Stimulated activated CD8-positive, alpha-beta memory T cell treated with anti-CD3 and anti-CD28 coated beads, Interleukin-4, amount 100 ng/mL, for 1 hour (primary cell): ENCODE results near the gene PSME3.
"Not testable (repeated sequence)": the region's sequence is repeated elsewhere in the genome, so short reads cannot be mapped to it uniquely, and the experiment has no call there.

Experiments used
- DNase-seq, 2 donors: peaks; one replicate each; pipeline ENCODE4 v3.0.0-alpha.2; 2020; ENCODE audit warnings: low read depth in 2 of 2, low spot score in 1 of 2

The PSME3 gene

DNA sequence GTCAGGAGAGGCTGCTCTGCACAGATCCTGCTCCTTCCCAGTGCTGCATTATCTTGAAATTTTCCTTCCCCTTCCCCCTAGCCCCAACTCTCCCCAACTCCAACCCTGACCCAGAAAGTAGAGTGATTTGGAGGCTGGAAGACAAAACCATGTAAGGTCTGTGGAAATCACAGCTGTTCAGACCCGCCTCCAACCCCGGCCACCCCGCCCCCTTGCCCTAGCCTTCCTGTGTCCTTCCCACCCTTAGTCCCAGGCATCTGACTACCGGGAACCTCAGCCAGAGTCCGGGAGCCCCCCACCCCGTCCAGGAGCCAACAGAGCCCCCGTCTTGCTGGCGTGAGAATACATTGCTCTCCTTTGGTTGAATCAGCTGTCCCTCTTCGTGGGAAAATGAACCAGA, 17.8 kb downstream of the PSME3 start, which contains the start of gene AOC3:
TSS of gene AOC3 (plus strand) at position 246 of the 400 bp plus-strand sequence. CDS start at position 391, 145 bp downstream.
- no peak for DNase-seq

DNA sequence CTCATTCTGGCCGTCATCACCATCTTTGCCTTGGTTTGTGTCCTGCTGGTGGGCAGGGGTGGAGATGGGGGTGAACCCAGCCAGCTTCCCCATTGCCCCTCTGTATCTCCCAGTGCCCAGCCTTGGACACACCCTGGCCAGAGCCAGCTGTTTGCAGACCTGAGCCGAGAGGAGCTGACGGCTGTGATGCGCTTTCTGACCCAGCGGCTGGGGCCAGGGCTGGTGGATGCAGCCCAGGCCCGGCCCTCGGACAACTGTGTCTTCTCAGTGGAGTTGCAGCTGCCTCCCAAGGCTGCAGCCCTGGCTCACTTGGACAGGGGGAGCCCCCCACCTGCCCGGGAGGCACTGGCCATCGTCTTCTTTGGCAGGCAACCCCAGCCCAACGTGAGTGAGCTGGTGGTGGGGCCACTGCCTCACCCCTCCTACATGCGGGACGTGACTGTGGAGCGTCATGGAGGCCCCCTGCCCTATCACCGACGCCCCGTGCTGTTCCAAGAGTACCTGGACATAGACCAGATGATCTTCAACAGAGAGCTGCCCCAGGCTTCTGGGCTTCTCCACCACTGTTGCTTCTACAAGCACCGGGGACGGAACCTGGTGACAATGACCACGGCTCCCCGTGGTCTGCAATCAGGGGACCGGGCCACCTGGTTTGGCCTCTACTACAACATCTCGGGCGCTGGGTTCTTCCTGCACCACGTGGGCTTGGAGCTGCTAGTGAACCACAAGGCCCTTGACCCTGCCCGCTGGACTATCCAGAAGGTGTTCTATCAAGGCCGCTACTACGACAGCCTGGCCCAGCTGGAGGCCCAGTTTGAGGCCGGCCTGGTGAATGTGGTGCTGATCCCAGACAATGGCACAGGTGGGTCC, 18.4 kb downstream of the PSME3 start:
- DNase-seq = not testable (repeated sequence)

- no peak for DNase-seq
Measured at GRCh38 chr17:42852351-42852750, 19.2 kb downstream of the PSME3 start.

DNA sequence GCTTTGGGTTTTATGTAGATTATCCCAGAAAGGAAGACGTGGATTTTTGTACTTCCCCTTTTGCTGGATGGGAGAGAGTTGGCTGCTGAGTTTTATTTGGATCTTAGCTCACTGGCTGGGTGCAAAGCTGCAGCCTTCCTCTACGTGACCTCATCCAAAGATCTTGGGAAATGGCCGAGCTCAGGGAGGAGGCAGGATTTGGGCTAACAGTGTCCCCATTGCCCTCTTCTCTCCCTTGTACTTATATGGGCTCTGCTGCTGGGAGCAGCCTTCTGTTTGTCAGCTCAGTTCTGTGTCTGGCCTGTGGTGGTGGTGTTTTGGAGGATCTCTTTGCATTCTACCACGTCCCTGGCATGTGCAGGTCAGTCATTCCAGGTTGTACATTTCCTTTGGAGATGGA, 19.8 kb downstream of the PSME3 start:
- no peak for DNase-seq

- DNase-seq = no peak
Measured at GRCh38 chr17:42853597-42853967, 20.4 kb downstream of the PSME3 start.

DNA sequence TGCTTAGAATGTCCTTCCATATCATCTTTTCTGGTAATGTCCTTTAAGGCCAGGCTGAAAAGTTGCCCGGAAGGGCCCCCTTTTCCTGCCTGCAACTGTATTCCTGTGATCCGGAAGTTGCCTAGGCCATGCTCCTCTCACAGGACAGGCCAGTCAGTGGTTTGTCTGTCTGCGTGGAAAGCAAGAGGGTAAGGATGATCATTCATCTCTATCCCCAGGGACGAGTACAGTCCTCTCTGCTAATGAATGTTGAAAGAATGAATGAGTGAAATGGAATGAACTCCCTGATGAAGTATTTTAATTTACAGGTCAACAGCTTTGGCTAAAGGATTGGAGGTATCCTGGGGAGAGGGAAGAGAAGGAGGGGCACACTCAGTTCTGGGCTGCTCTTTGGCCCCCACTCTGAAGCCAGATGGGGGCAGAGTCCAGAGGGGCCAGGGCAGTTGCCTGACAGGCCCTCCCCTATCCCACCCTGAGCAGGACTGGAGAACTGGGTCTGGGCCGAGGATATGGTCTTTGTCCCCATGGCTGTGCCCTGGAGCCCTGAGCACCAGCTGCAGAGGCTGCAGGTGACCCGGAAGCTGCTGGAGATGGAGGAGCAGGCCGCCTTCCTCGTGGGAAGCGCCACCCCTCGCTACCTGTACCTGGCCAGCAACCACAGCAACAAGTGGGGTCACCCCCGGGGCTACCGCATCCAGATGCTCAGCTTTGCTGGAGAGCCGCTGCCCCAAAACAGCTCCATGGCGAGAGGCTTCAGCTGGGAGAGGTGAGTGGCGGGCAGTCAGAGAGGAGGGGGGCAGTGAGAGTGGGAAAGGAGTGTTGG, 21.0 kb downstream of the PSME3 start:
- no peak for DNase-seq

DNA sequence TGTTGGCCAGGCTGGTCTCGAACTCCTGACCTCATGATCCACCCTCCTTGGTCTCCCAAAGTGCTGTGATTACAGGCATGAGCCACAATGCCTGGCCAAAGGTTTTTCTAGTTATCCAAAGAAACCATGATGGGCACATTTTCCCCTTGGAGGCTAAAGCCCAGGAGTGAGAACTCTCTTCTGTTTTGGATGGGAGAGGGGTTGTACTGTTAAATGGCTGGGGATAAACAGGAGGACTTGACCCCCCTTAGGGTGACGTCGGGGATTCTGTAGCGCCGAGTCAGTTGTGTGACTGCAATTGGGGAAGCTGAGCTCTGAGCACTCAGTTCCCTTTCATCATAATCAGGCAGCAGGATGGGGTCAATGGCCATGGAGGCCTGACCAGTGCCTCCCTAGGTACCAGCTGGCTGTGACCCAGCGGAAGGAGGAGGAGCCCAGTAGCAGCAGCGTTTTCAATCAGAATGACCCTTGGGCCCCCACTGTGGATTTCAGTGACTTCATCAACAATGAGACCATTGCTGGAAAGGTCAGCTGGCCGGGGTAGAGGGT, 21.9 kb downstream of the PSME3 start:
- DNase-seq = no peak

DNA sequence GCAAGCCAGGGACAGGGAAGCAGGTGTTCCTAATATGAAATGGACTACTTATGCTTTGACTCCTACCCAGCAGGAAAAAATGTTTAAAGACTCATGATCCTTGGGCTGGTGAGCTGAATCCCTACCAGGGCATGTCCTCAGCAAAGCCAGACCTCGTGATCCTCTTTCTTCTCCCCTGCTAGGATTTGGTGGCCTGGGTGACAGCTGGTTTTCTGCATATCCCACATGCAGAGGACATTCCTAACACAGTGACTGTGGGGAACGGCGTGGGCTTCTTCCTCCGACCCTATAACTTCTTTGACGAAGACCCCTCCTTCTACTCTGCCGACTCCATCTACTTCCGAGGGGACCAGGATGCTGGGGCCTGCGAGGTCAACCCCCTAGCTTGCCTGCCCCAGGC, 22.9 kb downstream of the PSME3 start:
- not testable (repeated sequence) for DNase-seq

DNA sequence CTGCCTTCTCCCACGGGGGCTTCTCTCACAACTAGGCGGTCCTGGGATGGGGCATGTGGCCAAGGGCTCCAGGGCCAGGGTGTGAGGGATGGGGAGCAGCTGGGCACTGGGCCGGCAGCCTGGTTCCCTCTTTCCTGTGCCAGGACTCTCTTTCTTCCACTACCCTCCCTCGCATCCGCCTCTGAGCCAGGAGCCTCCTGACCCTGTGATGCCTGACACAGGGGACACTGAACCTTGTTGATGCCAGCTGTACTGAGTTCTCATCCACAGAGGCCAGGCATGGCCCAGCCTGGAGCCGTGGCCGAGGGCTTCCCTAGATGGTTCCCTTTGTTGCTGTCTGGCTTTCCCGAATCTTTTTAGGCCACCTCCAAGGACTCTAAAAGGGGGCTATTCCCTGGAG, 23.3 kb downstream of the PSME3 start:
- not testable (repeated sequence) for DNase-seq

DNA sequence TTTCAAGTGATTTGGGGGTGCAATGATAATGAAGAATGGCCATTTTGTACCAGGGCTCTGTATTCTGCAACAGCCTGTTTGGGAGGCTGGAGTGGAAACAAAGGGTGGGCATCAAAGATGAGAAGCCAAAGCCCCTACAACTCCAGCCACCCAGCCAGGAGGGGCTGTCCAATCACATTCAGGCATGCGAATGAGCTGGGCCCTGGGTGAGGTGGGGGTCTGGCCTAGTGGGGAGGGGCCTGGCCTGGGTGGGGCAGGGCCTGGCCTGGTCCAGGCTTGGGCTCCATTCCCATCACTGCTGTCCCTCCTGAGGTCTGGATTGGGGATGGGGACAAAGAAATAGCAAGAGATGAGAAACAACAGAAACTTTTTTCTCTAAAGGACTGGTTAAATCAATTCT, 24.2 kb downstream of the PSME3 start:
- DNase-seq = no peak

- no peak for DNase-seq
Measured at GRCh38 chr17:42865638-42866094, 32.5 kb downstream of the PSME3 start.

GRCh38 chr17:42866216-42866615, 33.0 kb downstream of the PSME3 start:
- no peak for DNase-seq

GRCh38 chr17:42866631-42867575, 33.7 kb downstream of the PSME3 start:
- DNase-seq = no peak

DNA sequence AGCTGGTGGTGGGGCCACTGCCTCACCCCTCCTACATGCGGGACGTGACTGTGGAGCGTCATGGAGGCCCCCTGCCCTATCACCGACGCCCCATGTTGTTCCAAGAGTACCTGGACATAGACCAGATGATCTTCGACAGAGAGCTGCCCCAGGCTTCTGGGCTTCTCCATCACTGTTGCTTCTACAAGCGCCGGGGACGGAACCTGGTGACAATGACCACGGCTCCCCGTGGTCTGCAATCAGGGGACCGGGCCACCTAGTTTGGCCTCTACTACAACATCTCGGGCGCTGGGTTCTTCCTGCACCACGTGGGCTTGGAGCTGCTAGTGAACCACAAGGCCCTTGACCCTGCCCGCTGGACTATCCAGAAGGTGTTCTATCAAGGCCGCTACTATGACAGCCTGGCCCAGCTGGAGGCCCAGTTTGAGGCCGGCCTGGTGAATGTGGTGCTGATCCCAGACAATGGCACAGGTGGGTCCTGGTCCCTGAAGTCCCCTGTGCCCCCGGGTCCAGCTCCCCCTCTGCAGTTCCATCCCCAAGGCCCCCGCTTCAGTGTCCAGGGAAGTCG, 34.6 kb downstream of the PSME3 start:
- DNase-seq = not testable (repeated sequence)

GRCh38 chr17:42868338-42868737, 35.1 kb downstream of the PSME3 start:
- DNase-seq = no peak

DNA sequence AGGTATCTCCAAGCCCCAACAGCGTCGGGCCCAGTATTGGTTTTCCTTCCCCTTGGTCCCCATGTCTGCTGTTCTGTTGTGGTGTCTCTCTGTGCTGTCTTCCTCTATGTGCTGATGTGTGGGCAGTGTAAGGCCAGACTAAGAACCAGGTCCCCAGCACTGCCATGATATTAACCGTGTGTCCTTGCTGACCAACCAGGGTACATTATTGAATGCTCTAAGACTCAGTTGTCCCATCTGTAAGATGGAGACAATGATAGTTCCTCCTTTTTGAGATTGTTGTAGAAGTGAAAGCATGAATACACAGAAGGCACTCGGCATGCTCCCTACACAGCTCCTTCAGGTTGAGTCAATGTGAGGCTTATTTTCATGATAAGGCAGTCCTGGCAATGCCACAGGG, 38.5 kb downstream of the PSME3 start:
- DNase-seq = no peak

GRCh38 chr17:42872251-42872965, 39.2 kb downstream of the PSME3 start:
- DNase-seq = no peak

GRCh38 chr17:42873315-42873714, 40.1 kb downstream of the PSME3 start:
- no peak for DNase-seq

DNA sequence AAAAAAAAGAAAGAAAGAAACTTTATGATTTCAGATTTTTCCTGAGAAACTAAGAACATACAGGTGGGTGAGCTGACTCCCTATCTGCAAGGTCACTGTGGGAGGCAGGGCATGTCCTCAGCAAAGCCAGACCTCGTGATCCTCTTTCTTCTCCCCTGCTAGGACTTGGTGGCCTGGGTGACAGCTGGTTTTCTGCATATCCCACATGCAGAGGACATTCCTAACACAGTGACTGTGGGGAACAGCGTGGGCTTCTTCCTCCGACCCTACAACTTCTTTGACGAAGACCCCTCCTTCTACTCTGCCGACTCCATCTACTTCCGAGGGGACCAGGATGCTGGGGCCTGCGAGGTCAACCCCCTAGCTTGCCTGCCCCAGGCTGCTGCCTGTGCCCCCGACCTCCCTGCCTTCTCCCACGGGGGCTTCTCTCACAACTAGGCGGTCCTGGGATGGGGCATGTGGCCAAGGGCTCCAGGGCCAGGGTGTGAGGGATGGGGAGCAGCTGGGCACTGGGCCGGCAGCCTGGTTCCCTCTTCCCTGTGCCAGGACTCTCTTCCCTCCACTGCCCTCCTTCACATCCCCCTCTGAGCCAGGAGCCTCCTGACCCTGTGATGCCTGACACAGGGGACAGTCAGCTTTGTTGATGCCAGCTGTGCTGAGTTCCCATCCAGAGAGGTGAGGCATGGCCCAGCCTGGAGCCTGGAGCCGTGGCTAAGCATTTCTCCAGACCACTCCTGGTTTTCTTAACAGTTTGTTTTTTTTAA, 40.9 kb downstream of the PSME3 start:
- not testable (repeated sequence) for DNase-seq
